Common myeloid progenitor, CD34-positive (primary cell): ENCODE results near the gene DOK7.

Source experiments
- CTCF ChIA-PET: fragments of 350-600 bp; sonication (Branson Sonifier 250); formaldehyde crosslinking; loops from one replicate; lab custom pipeline; 2021; ENCODE audit warnings: antibody characterized with exemption; lab: Charles Lee
- POLR2A ChIA-PET: fragments of 350-600 bp; sonication (Branson Sonifier 250); formaldehyde crosslinking; loops from one replicate; lab custom pipeline; 2021; ENCODE audit warnings: antibody characterized with exemption; lab: Charles Lee
- DNase-seq, 3 donors: peaks; one replicate each; pipeline versions ENCODE4 v3.0.0 to v3.0.0-alpha.2; 2013
- H3K27ac ChIP-seq, 2 experiments: 1 replicate in 1 of 2; 2 replicates in 1 of 2; pipeline ENCODE4 v1.7.0; 2013; ENCODE audit warnings: inconsistent platforms in 2 of 2, low read length in 2 of 2, mild to moderate bottlenecking in 2 of 2, low read depth in 1 of 2, moderate library complexity in 1 of 2; ENCODE audit not compliant: severe bottlenecking in 2 of 2, insufficient read depth in 1 of 2, poor library complexity in 1 of 2
- H3K27me3 ChIP-seq, 5 experiments: replicated peaks in 2 of 5; 1 replicate in 3 of 5; 2 replicates in 2 of 5; pipeline versions ENCODE4 v1.6.1 to v1.7.0; 2013; ENCODE audit warnings: low read length in 4 of 5, mild to moderate bottlenecking in 2 of 5, moderate library complexity in 2 of 5, inconsistent platforms in 1 of 5; ENCODE audit not compliant: insufficient read depth in 5 of 5, control insufficient read depth in 4 of 5
- H3K36me3 ChIP-seq, 4 experiments: 1 replicate in 2 of 4; 2 replicates in 2 of 4; pipeline versions ENCODE4 v1.6.1 to v1.7.0; 2013; ENCODE audit warnings: low read length in 3 of 4, control low read depth in 1 of 4, mild to moderate bottlenecking in 1 of 4; ENCODE audit not compliant: control insufficient read depth in 4 of 4, insufficient read depth in 4 of 4
- H3K4me1 ChIP-seq, 4 experiments: 1 replicate in 3 of 4; 2 replicates in 1 of 4; pipeline versions ENCODE4 v1.6.1 to v1.7.1; 2013; ENCODE audit warnings: low read length in 3 of 4, mild to moderate bottlenecking in 3 of 4, control low read depth in 1 of 4, inconsistent platforms in 1 of 4, moderate library complexity in 1 of 4; ENCODE audit not compliant: control insufficient read depth in 4 of 4, insufficient read depth in 4 of 4; ENCODE audit errors: control extremely low read depth in 1 of 4
- H3K4me3 ChIP-seq, 7 experiments: 1 replicate in 4 of 7; 2 replicates in 3 of 7; pipeline versions ENCODE4 v1.5.1 to v1.7.0; 2013; ENCODE audit warnings: mild to moderate bottlenecking in 7 of 7, low read length in 6 of 7, moderate library complexity in 6 of 7, inconsistent platforms in 2 of 7, low read depth in 2 of 7, control low read depth in 1 of 7; ENCODE audit not compliant: insufficient read depth in 4 of 7, control insufficient read depth in 1 of 7; ENCODE audit errors: extremely low read depth in 1 of 7
- H3K9me3 ChIP-seq, 5 experiments: 1 replicate in 4 of 5; 2 replicates in 1 of 5; pipeline versions ENCODE4 v1.6.1 to v1.7.1; 2013; ENCODE audit warnings: low read length in 4 of 5, mild to moderate bottlenecking in 2 of 5, inconsistent platforms in 1 of 5, low read depth in 1 of 5, moderate library complexity in 1 of 5; ENCODE audit not compliant: control insufficient read depth in 4 of 5, insufficient read depth in 2 of 5; ENCODE audit errors: control extremely low read depth in 1 of 5
- WGBS: methylation state at CpG from one replicate; pipeline ENCODE4 v1.1.5; 2013; ENCODE audit not compliant: insufficient coverage; 5-methylcytosine and 5-hydroxymethylcytosine counted together

The DOK7 gene

GRCh38 chr4:3427706-3428446 lies 35.2 kb upstream of the DOK7 start:
- no peaks in the 10 kb centered on the region for H3K4me1 ChIP-seq
- WGBS, result 98% methylated on average over 14 of the region's 17 CpGs
- H3K36me3 ChIP-seq, result peaks cover 0 to 31% (median 5%) of the 10 kb centered on the region in 4 experiments
- ChIA-PET POLR2A (no interaction called here), CTCF (interaction anchor here (1.4 to 4.7 kb wide), 3 partner anchors 16 to 82 kb away, joined by 3 to 18 read pairs (median 3); partner anchors contain the start of gene HGFAC)
- H3K27me3 ChIP-seq, result no peaks in the 10 kb centered on the region
- H3K9me3 ChIP-seq, result no peaks in the 10 kb centered on the region
- no peak for DNase-seq
- H3K27ac ChIP-seq, result no peak overlapping the region
- H3K4me3 ChIP-seq, result no peak overlapping the region

- Histone ChIP-seq H3K27ac (no peak overlapping the region), H3K4me3 (no peak overlapping the region), H3K9me3 (no peaks in the 10 kb centered on the region), H3K27me3 (no peaks in the 10 kb centered on the region), H3K36me3 (peaks cover 0 to 23% (median 5%) of the 10 kb centered on the region in 4 experiments), H3K4me1 (no peaks in the 10 kb centered on the region)
- WGBS, result 92% methylated on average over 12 of the region's 12 CpGs
- ChIA-PET CTCF (interaction anchor here (1.0 to 4.7 kb wide), 5 partner anchors 14 to 59 kb away, joined by 3 to 18 read pairs (median 3); partner anchors contain the start of gene HGFAC), POLR2A (interaction anchor here (0.6 kb wide), 1 partner anchor 103 kb away, joined by 3 read pairs; the partner anchor contains the start of gene LRPAP1)
- no peak for DNase-seq
Measured at GRCh38 chr4:3429651-3430050, 33.5 kb upstream of the DOK7 start.

GRCh38 chr4:3430524-3430923 lies 32.6 kb upstream of the DOK7 start:
- H3K27me3 ChIP-seq, result no peaks in the 10 kb centered on the region
- H3K36me3 ChIP-seq, result peaks cover 0 to 23% (median 5%) of the 10 kb centered on the region in 4 experiments
- WGBS, result 92% methylated on average over 18 of the region's 21 CpGs
- H3K27ac ChIP-seq, result no peak overlapping the region
- POLR2A ChIA-PET, result no interaction called here
- DNase-seq, result no peak
- H3K4me3 ChIP-seq, result no peak overlapping the region
- H3K4me1 ChIP-seq, result no peaks in the 10 kb centered on the region
- no peaks in the 10 kb centered on the region for H3K9me3 ChIP-seq
- CTCF ChIA-PET, result interaction anchor here (0.8 to 4.7 kb wide), 4 partner anchors 13 to 82 kb away, joined by 3 to 18 read pairs (median 3); partner anchors contain the start of gene HGFAC

GRCh38 chr4:3431446-3431993 lies 31.6 kb upstream of the DOK7 start:
- Histone ChIP-seq H3K27me3 (no peaks in the 10 kb centered on the region), H3K4me3 (no peak overlapping the region), H3K9me3 (no peaks in the 10 kb centered on the region), H3K36me3 (peaks cover 0 to 23% (median 5%) of the 10 kb centered on the region in 4 experiments), H3K27ac (no peak overlapping the region), H3K4me1 (no peaks in the 10 kb centered on the region)
- CTCF ChIA-PET, result interaction anchor here (4.7 kb wide), 1 partner anchor 12 kb away, joined by 18 read pairs; the partner anchor contains the start of gene HGFAC
- 94% methylated on average over 27 of the region's 28 CpGs for WGBS
- POLR2A ChIA-PET, result no interaction called here
- DNase-seq, result no peak

GRCh38 chr4:3432381-3432790 lies 30.7 kb upstream of the DOK7 start:
- ChIA-PET CTCF (no interaction called here), POLR2A (no interaction called here)
- DNase-seq, result no peak
- H3K4me3 ChIP-seq, result no peak overlapping the region
- 97% methylated on average over 14 of the region's 16 CpGs for WGBS
- peaks cover 0 to 23% (median 5%) of the 10 kb centered on the region in 4 experiments for H3K36me3 ChIP-seq
- H3K9me3 ChIP-seq, result no peaks in the 10 kb centered on the region
- H3K4me1 ChIP-seq, result no peaks in the 10 kb centered on the region
- H3K27me3 ChIP-seq, result no peaks in the 10 kb centered on the region
- no peak overlapping the region for H3K27ac ChIP-seq

- CTCF ChIA-PET, result no interaction called here
- DNase-seq, result no peak
- 95% methylated on average over 30 of the region's 32 CpGs for WGBS
Measured at GRCh38 chr4:3433138-3433869, 29.8 kb upstream of the DOK7 start.

More at GRCh38 chr4:3433138-3433869, 29.8 kb upstream of the DOK7 start:
- H3K36me3 ChIP-seq, result peaks cover 0 to 18% (median 4%) of the 10 kb centered on the region in 4 experiments
- H3K27ac ChIP-seq, result no peak overlapping the region
- H3K4me1 ChIP-seq, result no peaks in the 10 kb centered on the region
- no peaks in the 10 kb centered on the region for H3K27me3 ChIP-seq
- POLR2A ChIA-PET, result no interaction called here
- H3K9me3 ChIP-seq, result no peaks in the 10 kb centered on the region
- H3K4me3 ChIP-seq, result no peak overlapping the region
